A549 (cell line): Measurements from ENCODE around the gene KIF1B.

Experiments
- CHD2 ChIP-seq: fragments of 150-350 bp; IDR thresholded peaks from 2 replicates; pipeline ENCODE4 v1.6.1; 2014; ENCODE audit warnings: low read length; ENCODE audit not compliant: partially characterized antibody
- EHMT2 ChIP-seq: fragments of 200-600 bp; sonication (generic); IDR thresholded peaks from 2 replicates; pipeline ENCODE4 v1.6.1; 2016; ENCODE audit warnings: antibody characterized with exemption, low read depth, mild to moderate bottlenecking, moderate library complexity
- EP300 ChIP-seq, 2 experiments: fragments of >200 bp; sonication (Bioruptor Twin); formaldehyde crosslinking; IDR thresholded peaks; 2 replicates in 1 of 2; 3 replicates in 1 of 2; pipeline ENCODE4 v1.6.1; 2016 to 2017
- MAZ ChIP-seq: fragments of 150-350 bp; IDR thresholded peaks from 2 replicates; pipeline ENCODE4 v1.6.1; 2014; ENCODE audit warnings: antibody characterized with exemption, low read depth, low read length, borderline replicate concordance
- POLR2A ChIP-seq: IDR thresholded peaks from 2 replicates; pipeline ENCODE4 v1.6.1; 2012; ENCODE audit warnings: mild to moderate bottlenecking, low read length
- POLR2AphosphoS2 ChIP-seq: conservative IDR thresholded peaks from 2 replicates; pipeline ENCODE4 v1.6.1; 2012; ENCODE audit warnings: low read length, improper control_type of control experiment, inconsistent platforms
- RCOR1 ChIP-seq: fragments of 150-350 bp; IDR thresholded peaks from 2 replicates; pipeline ENCODE4 v1.6.1; 2014; ENCODE audit warnings: antibody characterized with exemption, low read length, low read depth
- SMC3 ChIP-seq: fragments of >200 bp; sonication (Bioruptor Twin); formaldehyde crosslinking; IDR thresholded peaks from 3 replicates; pipeline ENCODE4 v1.6.1; 2018; ENCODE audit warnings: inconsistent platforms
- TF ChIP-seq, protein P1 (sequence below): fragments of 200-600 bp; sonication (generic); IDR thresholded peaks from 2 replicates; pipeline ENCODE4 v1.6.1; 2016; ENCODE audit warnings: antibody characterized with exemption, mild to moderate bottlenecking, moderate library complexity

DNA sequence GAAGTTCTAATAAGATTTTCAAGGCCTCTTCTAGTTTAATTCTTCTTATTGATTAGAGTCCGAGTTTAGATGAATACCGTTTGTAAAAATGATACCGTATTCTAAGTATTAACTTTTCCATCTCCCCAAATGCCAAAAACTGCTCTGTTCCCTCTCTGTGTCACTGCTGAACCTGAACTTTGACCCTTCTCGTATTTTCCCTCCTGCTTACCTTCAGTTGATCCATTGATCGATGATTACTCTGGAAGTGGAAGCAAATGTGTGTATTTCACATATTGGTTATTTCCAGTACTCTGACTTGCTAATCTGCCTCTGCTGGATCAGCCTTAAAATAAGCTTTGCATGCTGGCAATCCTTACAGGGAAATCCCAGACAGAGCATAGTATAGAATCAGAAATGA lies 68.5 kb downstream of the KIF1B start:
- TF ChIP-seq MAZ (no peak), SMC3 (no peak), POLR2A (no peak), CHD2 (no peak), POLR2AphosphoS2 (no peak), RCOR1 (no peak), EHMT2 (no peak), EP300 (IDR thresholded peaks at IDR 0.05) (no peak)
- TF ChIP-seq, protein P1, sequence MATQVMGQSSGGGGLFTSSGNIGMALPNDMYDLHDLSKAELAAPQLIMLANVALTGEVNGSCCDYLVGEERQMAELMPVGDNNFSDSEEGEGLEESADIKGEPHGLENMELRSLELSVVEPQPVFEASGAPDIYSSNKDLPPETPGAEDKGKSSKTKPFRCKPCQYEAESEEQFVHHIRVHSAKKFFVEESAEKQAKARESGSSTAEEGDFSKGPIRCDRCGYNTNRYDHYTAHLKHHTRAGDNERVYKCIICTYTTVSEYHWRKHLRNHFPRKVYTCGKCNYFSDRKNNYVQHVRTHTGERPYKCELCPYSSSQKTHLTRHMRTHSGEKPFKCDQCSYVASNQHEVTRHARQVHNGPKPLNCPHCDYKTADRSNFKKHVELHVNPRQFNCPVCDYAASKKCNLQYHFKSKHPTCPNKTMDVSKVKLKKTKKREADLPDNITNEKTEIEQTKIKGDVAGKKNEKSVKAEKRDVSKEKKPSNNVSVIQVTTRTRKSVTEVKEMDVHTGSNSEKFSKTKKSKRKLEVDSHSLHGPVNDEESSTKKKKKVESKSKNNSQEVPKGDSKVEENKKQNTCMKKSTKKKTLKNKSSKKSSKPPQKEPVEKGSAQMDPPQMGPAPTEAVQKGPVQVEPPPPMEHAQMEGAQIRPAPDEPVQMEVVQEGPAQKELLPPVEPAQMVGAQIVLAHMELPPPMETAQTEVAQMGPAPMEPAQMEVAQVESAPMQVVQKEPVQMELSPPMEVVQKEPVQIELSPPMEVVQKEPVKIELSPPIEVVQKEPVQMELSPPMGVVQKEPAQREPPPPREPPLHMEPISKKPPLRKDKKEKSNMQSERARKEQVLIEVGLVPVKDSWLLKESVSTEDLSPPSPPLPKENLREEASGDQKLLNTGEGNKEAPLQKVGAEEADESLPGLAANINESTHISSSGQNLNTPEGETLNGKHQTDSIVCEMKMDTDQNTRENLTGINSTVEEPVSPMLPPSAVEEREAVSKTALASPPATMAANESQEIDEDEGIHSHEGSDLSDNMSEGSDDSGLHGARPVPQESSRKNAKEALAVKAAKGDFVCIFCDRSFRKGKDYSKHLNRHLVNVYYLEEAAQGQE = no peak
